Measurements from ENCODE around the gene SERPINA1.
"Not testable (repeated sequence)": the region's sequence is repeated elsewhere in the genome, so short reads cannot be mapped to it uniquely, and the experiment has no call there.

SERPINA1 gene

GRCh38 chr14:94357166-94357565, 31.2 kb downstream of the SERPINA1 start:
- DNase-seq: no peak
- in situ Hi-C loops (cut with MboI; ENCODE audit: low pct_unique_long_range_greater_than_20kb, low sequenced_read_pairs): no loop called here

GRCh38 chr14:94356379-94357056, 31.9 kb downstream of the SERPINA1 start:
- no peak for DNase-seq
- in situ Hi-C loops (cut with MboI; ENCODE audit: low pct_unique_long_range_greater_than_20kb, low sequenced_read_pairs): no loop called here

GRCh38 chr14:94355191-94355794, 33.1 kb downstream of the SERPINA1 start:
- in situ Hi-C loops (cut with MboI; ENCODE audit: low pct_unique_long_range_greater_than_20kb, low sequenced_read_pairs): no loop called here
- DNase-seq: peak; percentile 39

GRCh38 chr14:94354638-94355185, 33.7 kb downstream of the SERPINA1 start:
- no peak for DNase-seq
- in situ Hi-C loops (cut with MboI; ENCODE audit: low pct_unique_long_range_greater_than_20kb, low sequenced_read_pairs): no loop called here

GRCh38 chr14:94354190-94354589, 34.2 kb downstream of the SERPINA1 start:
- in situ Hi-C loops (cut with MboI; ENCODE audit: low pct_unique_long_range_greater_than_20kb, low sequenced_read_pairs); DNase-seq: not testable (repeated sequence)

- no peak for DNase-seq
- in situ Hi-C loops (cut with MboI; ENCODE audit: low pct_unique_long_range_greater_than_20kb, low sequenced_read_pairs): no loop called here
Observed at GRCh38 chr14:94349276-94349675, 39.1 kb downstream of the SERPINA1 start.

GRCh38 chr14:94348836-94349235, 39.6 kb downstream of the SERPINA1 start:
- in situ Hi-C loops (cut with MboI; ENCODE audit: low pct_unique_long_range_greater_than_20kb, low sequenced_read_pairs): no loop called here
- no peak for DNase-seq

- in situ Hi-C loops (cut with MboI; ENCODE audit: low pct_unique_long_range_greater_than_20kb, low sequenced_read_pairs): no loop called here
- no peak for DNase-seq
Observed at GRCh38 chr14:94346841-94347240, 41.6 kb downstream of the SERPINA1 start.

- DNase-seq; in situ Hi-C loops (cut with MboI; ENCODE audit: low pct_unique_long_range_greater_than_20kb, low sequenced_read_pairs): not testable (repeated sequence)
Observed at GRCh38 chr14:94346065-94346786, 42.2 kb downstream of the SERPINA1 start.

- DNase-seq: no peak
- in situ Hi-C loops (cut with MboI; ENCODE audit: low pct_unique_long_range_greater_than_20kb, low sequenced_read_pairs): no loop called here
Observed at GRCh38 chr14:94345344-94346064, 42.9 kb downstream of the SERPINA1 start.

GRCh38 chr14:94344389-94344788, 44.0 kb downstream of the SERPINA1 start:
- no peak for DNase-seq
- in situ Hi-C loops (cut with MboI; ENCODE audit: low pct_unique_long_range_greater_than_20kb, low sequenced_read_pairs): no loop called here

- no peak for DNase-seq
- in situ Hi-C loops (cut with MboI; ENCODE audit: low pct_unique_long_range_greater_than_20kb, low sequenced_read_pairs): no loop called here
Observed at GRCh38 chr14:94343238-94344005, 45.0 kb downstream of the SERPINA1 start.

GRCh38 chr14:94342334-94342934, 46.0 kb downstream of the SERPINA1 start:
- in situ Hi-C loops (cut with MboI; ENCODE audit: low pct_unique_long_range_greater_than_20kb, low sequenced_read_pairs): no loop called here
- no peak for DNase-seq

- in situ Hi-C loops (cut with MboI; ENCODE audit: low pct_unique_long_range_greater_than_20kb, low sequenced_read_pairs): no loop called here
- no peak for DNase-seq
Observed at GRCh38 chr14:94341656-94342333, 46.6 kb downstream of the SERPINA1 start.

GRCh38 chr14:94340533-94340932, 47.9 kb downstream of the SERPINA1 start:
- no peak for DNase-seq
- in situ Hi-C loops (cut with MboI; ENCODE audit: low pct_unique_long_range_greater_than_20kb, low sequenced_read_pairs): no loop called here

GRCh38 chr14:94338023-94338422, 50.4 kb downstream of the SERPINA1 start:
- in situ Hi-C loops (cut with MboI; ENCODE audit: low pct_unique_long_range_greater_than_20kb, low sequenced_read_pairs): no loop called here
- DNase-seq: no peak

- DNase-seq: no peak
Observed at GRCh38 chr14:94337274-94337673, 51.1 kb downstream of the SERPINA1 start.

GRCh38 chr14:94334872-94335271, 53.5 kb downstream of the SERPINA1 start:
- in situ Hi-C loops (cut with MboI; ENCODE audit: low pct_unique_long_range_greater_than_20kb, low sequenced_read_pairs): no loop called here
- no peak for DNase-seq

More at GRCh38 chr14:94337274-94337673, 51.1 kb downstream of the SERPINA1 start:
- in situ Hi-C loops (cut with MboI; ENCODE audit: low pct_unique_long_range_greater_than_20kb, low sequenced_read_pairs): no loop called here
